ENCODE results near the gene SLC35A3.

The SLC35A3 gene

GRCh38 chr1:100073531-100073930 is 103.7 kb downstream of the SLC35A3 start:
- TF ChIP-seq EZH2 (optimal IDR thresholded peaks at IDR 0.05; ENCODE audit: low read depth, low read length): no peak
- no peak for TF ChIP-seq EZH2phosphoT487 (IDR thresholded peaks at IDR 0.05; ENCODE audit: low read length)
- no peak for TF ChIP-seq CTCF (IDR thresholded peaks at IDR 0.05; ENCODE audit: low read length)
- Histone ChIP-seq H3K4me1 (ENCODE audit: low read length) (no peaks in the 10 kb centered on the region), H3K27me3 (replicated peaks; ENCODE audit: insufficient read depth, low read length) (no peaks in the 10 kb centered on the region), H3K36me3 (replicated peaks; ENCODE audit: insufficient read depth, low read length) (no peaks in the 10 kb centered on the region), H3K4me3 (ENCODE audit: low read length) (no peak overlapping the region), H3K79me2 (ENCODE audit: low read length) (no peaks in the 10 kb centered on the region), H2AFZ (ENCODE audit: low read length) (no peak overlapping the region), H3K9me3 (replicated peaks; ENCODE audit: insufficient read depth, low read length) (no peaks in the 10 kb centered on the region), H3K27ac (ENCODE audit: low read length) (no peak overlapping the region), H3K4me2 (ENCODE audit: low read depth, low read length) (no peak overlapping the region), H4K20me1 (ENCODE audit: insufficient read depth, low read length) (no peaks in the 10 kb centered on the region), H3K9ac (ENCODE audit: low read length) (no peak overlapping the region), H3F3A (ENCODE audit: insufficient read depth, low read length) (no peaks in the 10 kb centered on the region), H3K9me2 (replicated peaks; ENCODE audit: insufficient read depth, low read length) (no peaks in the 10 kb centered on the region)
- DNase-seq: no peak

- H3K27ac ChIP-seq (ENCODE audit: low read length): no peak overlapping the region
- no peaks in the 10 kb centered on the region for H3K4me1 ChIP-seq (ENCODE audit: low read length)
- H3F3A ChIP-seq (ENCODE audit: insufficient read depth, low read length): no peaks in the 10 kb centered on the region
- no peak overlapping the region for H3K9ac ChIP-seq (ENCODE audit: low read length)
- H3K27me3 ChIP-seq (replicated peaks; ENCODE audit: insufficient read depth, low read length): no peaks in the 10 kb centered on the region
- no peak for DNase-seq
- no peaks in the 10 kb centered on the region for H3K79me2 ChIP-seq (ENCODE audit: low read length)
- no peaks in the 10 kb centered on the region for H3K9me2 ChIP-seq (replicated peaks; ENCODE audit: insufficient read depth, low read length)
- TF ChIP-seq CTCF (IDR thresholded peaks at IDR 0.05; ENCODE audit: low read length) (no peak), EZH2 (optimal IDR thresholded peaks at IDR 0.05; ENCODE audit: low read depth, low read length) (no peak), EZH2phosphoT487 (IDR thresholded peaks at IDR 0.05; ENCODE audit: low read length) (no peak)
- no peaks in the 10 kb centered on the region for H3K9me3 ChIP-seq (replicated peaks; ENCODE audit: insufficient read depth, low read length)
- no peaks in the 10 kb centered on the region for H3K36me3 ChIP-seq (replicated peaks; ENCODE audit: insufficient read depth, low read length)
- H2AFZ ChIP-seq (ENCODE audit: low read length): no peak overlapping the region
- no peak overlapping the region for H3K4me2 ChIP-seq (ENCODE audit: low read depth, low read length)
- no peaks in the 10 kb centered on the region for H4K20me1 ChIP-seq (ENCODE audit: insufficient read depth, low read length)
- no peak overlapping the region for H3K4me3 ChIP-seq (ENCODE audit: low read length)
Observed at GRCh38 chr1:100074604-100075395, 105.0 kb downstream of the SLC35A3 start.

- H3K4me1 ChIP-seq (ENCODE audit: low read length): no peaks in the 10 kb centered on the region
- H3K9me3 ChIP-seq (replicated peaks; ENCODE audit: insufficient read depth, low read length): no peaks in the 10 kb centered on the region
- no peaks in the 10 kb centered on the region for H3K27me3 ChIP-seq (replicated peaks; ENCODE audit: insufficient read depth, low read length)
- no peaks in the 10 kb centered on the region for H3K9me2 ChIP-seq (replicated peaks; ENCODE audit: insufficient read depth, low read length)
- no peaks in the 10 kb centered on the region for H3K36me3 ChIP-seq (replicated peaks; ENCODE audit: insufficient read depth, low read length)
- no peaks in the 10 kb centered on the region for H3F3A ChIP-seq (ENCODE audit: insufficient read depth, low read length)
- H3K27ac ChIP-seq (ENCODE audit: low read length): no peak overlapping the region
- H3K79me2 ChIP-seq (ENCODE audit: low read length): no peaks in the 10 kb centered on the region
- DNase-seq: no peak
- H3K4me2 ChIP-seq (ENCODE audit: low read depth, low read length): no peak overlapping the region
- no peaks in the 10 kb centered on the region for H4K20me1 ChIP-seq (ENCODE audit: insufficient read depth, low read length)
- TF ChIP-seq CTCF (IDR thresholded peaks at IDR 0.05; ENCODE audit: low read length) (no peak), EZH2 (optimal IDR thresholded peaks at IDR 0.05; ENCODE audit: low read depth, low read length) (no peak), EZH2phosphoT487 (IDR thresholded peaks at IDR 0.05; ENCODE audit: low read length) (no peak)
- no peak overlapping the region for H2AFZ ChIP-seq (ENCODE audit: low read length)
- no peak overlapping the region for H3K4me3 ChIP-seq (ENCODE audit: low read length)
- H3K9ac ChIP-seq (ENCODE audit: low read length): no peak overlapping the region
Observed at GRCh38 chr1:100075773-100076172, 106.0 kb downstream of the SLC35A3 start.
